Smooth muscle cell (in vitro differentiated cells): ENCODE results near the gene NCBP2. TPM values are rescaled to one million over a fixed set of nuclear protein-coding genes. Genes with fewer than 3 reads are reported as not detected.

Experiments used
- DNase-seq: peaks from one replicate; lab custom pipeline; 2025; ENCODE audit not compliant: unreplicated experiment; lab: John Stamatoyannopoulos, UW
- H2AFZ ChIP-seq: fragments of 200-600 bp; sonication (generic); 2 replicates; pipeline ENCODE4 v1.6.0; 2016; ENCODE audit warnings: antibody characterized with exemption, low read depth, mild to moderate bottlenecking
- H3F3A ChIP-seq: fragments of 200-600 bp; sonication (generic); 2 replicates; pipeline ENCODE4 v1.6.0; 2017; ENCODE audit warnings: antibody characterized with exemption, low read depth
- H3K27ac ChIP-seq: fragments of 200-600 bp; sonication (generic); 2 replicates; pipeline ENCODE4 v1.5.1; 2016; ENCODE audit warnings: low read depth, mild to moderate bottlenecking
- H3K27me3 ChIP-seq: fragments of 200-600 bp; sonication (generic); 2 replicates; pipeline ENCODE4 v1.6.1; 2016; ENCODE audit warnings: low read depth, mild to moderate bottlenecking
- H3K36me3 ChIP-seq: fragments of 200-600 bp; sonication (generic); 2 replicates; pipeline ENCODE4 v1.5.1; 2016; ENCODE audit warnings: low read depth
- H3K4me1 ChIP-seq: fragments of 200-600 bp; sonication (generic); 2 replicates; pipeline ENCODE4 v1.5.1; 2016; ENCODE audit warnings: low read depth
- H3K4me2 ChIP-seq: fragments of 200-600 bp; sonication (generic); 2 replicates; pipeline ENCODE4 v1.6.0; 2016; ENCODE audit warnings: mild to moderate bottlenecking
- H3K4me3 ChIP-seq: fragments of 200-600 bp; sonication (generic); 2 replicates; pipeline ENCODE4 v1.5.1; 2016; ENCODE audit warnings: mild to moderate bottlenecking
- H3K79me2 ChIP-seq: fragments of 200-600 bp; sonication (generic); 2 replicates; pipeline ENCODE4 v1.6.0; 2016; ENCODE audit warnings: low read depth, mild to moderate bottlenecking
- H3K9ac ChIP-seq: fragments of 200-600 bp; sonication (generic); 2 replicates; pipeline ENCODE4 v1.6.0; 2016; ENCODE audit warnings: low read depth
- H3K9me3 ChIP-seq: fragments of 200-600 bp; sonication (generic); replicated peaks from 2 replicates; pipeline ENCODE4 v1.5.1; 2016; ENCODE audit warnings: low read depth
- H4K20me1 ChIP-seq: fragments of 200-600 bp; sonication (generic); 2 replicates; pipeline ENCODE4 v1.6.0; 2016; ENCODE audit warnings: low read depth
- CTCF ChIP-seq: fragments of 200-600 bp; sonication (generic); IDR thresholded peaks from 2 replicates; pipeline ENCODE4 v1.5.1; 2017; ENCODE audit warnings: borderline replicate concordance, mild to moderate bottlenecking, antibody characterized with exemption; ENCODE audit not compliant: insufficient read depth, poor library complexity, severe bottlenecking
- WGBS: methylation state at CpG from one replicate; pipeline ENCODE4 v1.1.7; 2016; ENCODE audit warnings: low lambda C conversion rate; 5-methylcytosine and 5-hydroxymethylcytosine counted together
- polyA plus RNA-seq: library from polyadenylated mRNA; unstranded; fragments of >200 nt; fragmentation: Nextera tagmentation; extraction: Ambion mirVana; gene quantifications from 2 replicates; pipeline ENCODE4 v1.2.1, GENCODE V29; 2016
- total RNA-seq: library from RNA; depleted of rRNA; stranded (reverse); fragments of >200 nt; gene quantifications from 2 replicates; pipeline ENCODE4 v1.2.3, GENCODE V29; 2014

NCBP2 gene
- total and polyA plus RNA-seq, 2 experiments from 2014 or later = 47.0 to 69.3 TPM

- no peak overlapping the region for H3K4me2 ChIP-seq
These were observed 47.5 kb upstream of the NCBP2 start for GRCh38 chr3:196989721-196990262.

GRCh38 chr3:196988241-196989029 is 46.1 kb upstream of the NCBP2 start:
- no peaks in the 10 kb centered on the region for H3K36me3 ChIP-seq
- WGBS = 47% methylated on average over 12 of the region's 12 CpGs
- no peak overlapping the region for H2AFZ ChIP-seq
- H3K27me3 ChIP-seq = no peaks in the 10 kb centered on the region
- no peaks in the 10 kb centered on the region for H3F3A ChIP-seq
- H3K9me3 ChIP-seq = peaks cover under 1% of the 10 kb centered on the region
- no peak overlapping the region for H3K4me3 ChIP-seq
- no peaks in the 10 kb centered on the region for H3K4me1 ChIP-seq
- no peaks in the 10 kb centered on the region for H4K20me1 ChIP-seq
- H3K4me2 ChIP-seq = no peak overlapping the region
- no peak for DNase-seq
- H3K79me2 ChIP-seq = no peaks in the 10 kb centered on the region
- TF ChIP-seq CTCF = no peak
- no peak overlapping the region for H3K9ac ChIP-seq
- H3K27ac ChIP-seq = no peak overlapping the region

More at GRCh38 chr3:196989721-196990262, 47.5 kb upstream of the NCBP2 start:
- Histone ChIP-seq H2AFZ (no peak overlapping the region), H3K4me3 (no peak overlapping the region), H3K27me3 (no peaks in the 10 kb centered on the region), H3K9ac (no peak overlapping the region), H3K36me3 (no peaks in the 10 kb centered on the region), H3K79me2 (no peaks in the 10 kb centered on the region), H3K27ac (no peak overlapping the region), H3F3A (no peaks in the 10 kb centered on the region), H3K9me3 (no peaks in the 10 kb centered on the region), H4K20me1 (no peaks in the 10 kb centered on the region), H3K4me1 (no peaks in the 10 kb centered on the region)
- WGBS = 91% methylated on average over 19 of the region's 19 CpGs
- no peak for DNase-seq
- TF ChIP-seq CTCF = no peak

- no peaks in the 10 kb centered on the region for H3K4me1 ChIP-seq
- no peaks in the 10 kb centered on the region for H3K27me3 ChIP-seq
These were observed 44.7 kb upstream of the NCBP2 start for GRCh38 chr3:196987022-196987421.

More at GRCh38 chr3:196987022-196987421, 44.7 kb upstream of the NCBP2 start:
- Histone ChIP-seq H3K4me3 (no peak overlapping the region), H2AFZ (no peak overlapping the region), H3K4me2 (no peak overlapping the region), H3K9ac (no peak overlapping the region), H3K36me3 (no peaks in the 10 kb centered on the region), H3K79me2 (no peaks in the 10 kb centered on the region), H3K27ac (no peak overlapping the region), H3F3A (no peaks in the 10 kb centered on the region), H4K20me1 (no peaks in the 10 kb centered on the region), H3K9me3 (peaks cover 3% of the 10 kb centered on the region)
- no peak for TF ChIP-seq CTCF
- no peak for DNase-seq
- 89% methylated on average over 10 of the region's 10 CpGs for WGBS
